Activated CD4-positive, alpha-beta T cell treated with anti-CD3 and anti-CD28 coated beads for 4 hours (primary cell): ENCODE data around the gene BMP4.

ENCODE experiments used
- DNase-seq, 2 donors: peaks; one replicate each; pipeline ENCODE4 v3.0.0-alpha.2; 2020

BMP4 gene

GRCh38 chr14:53963320-53964227, 6.9 kb upstream of the BMP4 start:
- no peak for DNase-seq

- no peak for DNase-seq
Measured at GRCh38 chr14:53962953-53963319, 6.3 kb upstream of the BMP4 start.

DNA sequence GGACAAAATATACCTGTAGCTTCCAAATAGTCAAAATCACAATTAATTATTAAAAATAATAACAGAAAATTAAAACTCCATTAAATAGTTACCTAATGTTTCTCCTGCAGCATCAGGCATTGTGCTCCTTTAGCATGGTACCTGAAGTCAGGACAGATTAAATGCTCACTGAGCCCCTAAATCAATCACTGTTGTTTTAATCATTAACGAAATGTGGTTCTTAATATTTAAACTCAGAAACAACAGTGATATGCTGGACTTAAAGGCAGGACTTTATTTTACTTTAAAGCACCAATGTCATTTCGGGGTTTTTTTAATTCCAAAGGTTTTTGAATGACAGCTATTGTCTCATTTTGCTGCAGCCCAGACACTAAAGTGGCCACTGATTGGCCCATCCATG, 2.0 kb upstream of the BMP4 start:
- no peak for DNase-seq

GRCh38 chr14:53957739-53958138, 1.1 kb upstream of the BMP4 start:
- no peak for DNase-seq

- DNase-seq = no peak
Measured at GRCh38 chr14:53955671-53956426, 776 bp downstream of the BMP4 start.

GRCh38 chr14:53955229-53955556, 1.4 kb downstream of the BMP4 start:
- DNase-seq = no peak

DNA sequence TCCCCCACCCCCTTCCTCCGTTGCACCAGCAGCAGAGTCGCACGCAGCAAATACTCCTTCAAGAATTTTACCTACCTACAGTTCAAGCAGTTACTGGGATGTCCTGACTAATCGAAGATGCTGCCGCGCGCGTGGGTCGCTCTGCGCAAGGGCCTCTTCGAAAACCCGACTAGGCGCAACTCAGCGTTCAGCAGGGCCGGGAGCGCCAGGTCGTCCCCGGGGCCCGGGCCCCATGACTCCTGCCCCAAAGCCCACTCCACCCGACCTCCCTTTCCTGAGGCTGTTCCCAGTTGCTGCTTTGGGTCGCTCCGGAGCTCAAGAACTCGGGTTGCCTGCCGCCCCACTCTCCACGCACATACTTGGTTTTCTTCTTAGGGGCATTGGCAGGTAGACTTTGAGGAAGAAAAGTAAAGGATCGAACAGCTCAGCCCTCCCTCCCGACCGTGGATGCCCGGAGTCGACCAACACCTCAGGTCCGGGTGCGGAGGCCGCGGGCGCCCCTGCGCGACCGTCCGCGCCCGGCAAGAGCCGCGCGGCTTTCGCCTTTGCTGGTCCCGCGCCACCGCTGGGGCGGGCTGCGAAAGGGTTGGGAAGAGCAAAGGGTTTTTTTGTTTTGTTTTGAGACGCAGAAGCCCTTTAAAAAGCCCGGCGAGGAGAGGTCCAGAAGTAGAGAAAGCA, 1.9 kb downstream of the BMP4 start:
- no peak for DNase-seq

GRCh38 chr14:53953828-53954550, 2.6 kb downstream of the BMP4 start:
- DNase-seq = no peak

DNA sequence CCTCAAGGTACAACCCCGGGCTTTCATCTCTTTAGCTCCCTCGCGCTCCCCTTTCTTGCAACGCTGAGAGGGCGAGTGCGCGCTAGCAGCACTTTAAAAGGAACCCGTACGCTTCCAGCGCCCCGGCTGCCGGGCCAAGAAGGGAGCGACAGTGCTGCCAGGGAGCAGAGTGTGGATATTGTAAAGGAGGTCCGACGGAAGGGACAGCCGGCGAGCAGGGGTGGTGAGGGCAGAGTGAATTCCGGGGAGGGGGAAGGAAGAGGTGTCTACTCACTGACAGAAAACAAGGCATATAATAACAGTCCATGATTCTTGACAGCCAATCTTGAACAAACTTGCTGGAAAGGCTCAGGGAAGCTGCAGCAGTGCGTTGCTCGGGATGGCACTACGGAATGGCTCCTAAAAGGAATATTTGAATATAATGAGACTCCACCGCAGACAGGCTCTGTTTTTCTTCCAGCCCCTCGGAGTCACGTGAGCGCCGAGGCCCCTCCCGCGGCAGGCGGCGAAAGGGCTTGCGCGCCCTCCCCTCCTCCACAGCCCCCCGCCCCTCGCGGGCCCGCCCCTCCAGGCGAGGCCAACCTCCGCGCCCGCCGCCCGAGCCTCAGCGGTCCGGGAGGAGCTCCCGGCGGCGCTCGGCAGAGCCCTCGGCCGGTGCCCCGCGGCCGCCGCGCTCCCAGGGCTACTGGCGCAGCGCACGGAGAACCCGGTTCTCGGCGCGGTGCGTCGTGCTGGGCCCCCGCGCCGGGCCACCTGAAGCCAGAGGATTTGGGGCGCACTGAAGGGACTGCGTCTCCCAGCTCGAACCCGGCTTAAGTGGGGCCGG, 3.4 kb downstream of the BMP4 start:
- no peak for DNase-seq

GRCh38 chr14:53952533-53952932, 4.1 kb downstream of the BMP4 start:
- DNase-seq = no peak

GRCh38 chr14:53951627-53952303, 4.9 kb downstream of the BMP4 start:
- DNase-seq = no peak

DNA sequence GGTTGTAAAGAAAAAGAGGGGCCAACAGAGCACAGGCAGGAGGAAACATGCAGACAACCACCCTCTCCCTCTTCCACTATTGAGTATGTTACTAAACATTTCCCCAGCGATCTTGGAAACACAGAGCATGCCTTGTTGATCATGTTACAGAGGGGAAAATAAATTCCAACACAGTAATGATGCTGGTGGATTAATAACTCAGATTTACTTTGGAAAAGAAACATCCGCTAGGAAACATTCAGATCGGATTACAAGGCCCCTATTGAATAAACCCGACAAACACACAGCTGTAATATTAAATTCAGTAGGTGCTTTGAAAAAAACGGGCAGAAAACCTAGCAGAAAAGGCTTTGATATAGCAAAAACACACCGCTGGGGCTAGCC, 5.4 kb downstream of the BMP4 start:
- DNase-seq = no peak

- DNase-seq = no peak
Measured at GRCh38 chr14:53950031-53950793, 6.4 kb downstream of the BMP4 start.

- no peak for DNase-seq
Measured at GRCh38 chr14:53949201-53949600, 7.4 kb downstream of the BMP4 start.

GRCh38 chr14:53948205-53948884, 8.3 kb downstream of the BMP4 start:
- DNase-seq = no peak

DNA sequence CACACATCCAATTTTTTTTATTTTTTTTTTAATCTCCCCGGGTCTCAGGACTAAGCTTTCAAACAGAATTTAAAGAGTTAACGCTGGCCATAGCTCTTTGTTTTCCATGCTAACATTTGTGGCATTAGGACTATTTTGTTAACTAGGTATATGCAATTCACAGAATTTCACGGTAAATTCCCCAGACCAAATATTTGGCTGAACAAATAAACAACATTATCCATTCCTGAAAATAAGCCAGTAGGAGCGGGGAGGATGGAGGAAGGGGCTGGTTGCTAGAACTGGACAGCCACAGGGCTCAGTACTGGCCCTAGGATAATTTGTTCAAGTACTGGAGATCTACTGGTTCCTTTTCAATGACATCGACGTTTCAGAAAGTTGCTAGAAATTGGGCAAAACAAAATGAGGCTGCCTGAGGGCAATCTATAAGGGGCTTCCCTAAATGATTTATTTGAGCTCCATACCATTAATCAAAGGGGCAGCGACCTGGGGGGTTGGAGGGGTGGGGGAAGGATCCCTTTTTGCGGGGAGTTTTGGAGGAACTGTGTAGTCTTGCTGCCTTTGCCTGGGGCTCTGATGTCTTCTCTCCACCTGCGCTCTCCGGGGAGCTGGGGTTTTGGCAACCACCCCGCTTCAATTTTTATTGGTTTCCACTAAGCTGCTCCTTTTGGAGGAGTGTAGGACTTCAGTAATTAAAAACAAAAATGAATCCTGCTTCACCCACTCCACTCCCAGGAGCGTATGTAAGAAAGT, 9.0 kb downstream of the BMP4 start:
- no peak for DNase-seq

GRCh38 chr14:53947094-53947445, 9.6 kb downstream of the BMP4 start:
- DNase-seq = no peak

DNA sequence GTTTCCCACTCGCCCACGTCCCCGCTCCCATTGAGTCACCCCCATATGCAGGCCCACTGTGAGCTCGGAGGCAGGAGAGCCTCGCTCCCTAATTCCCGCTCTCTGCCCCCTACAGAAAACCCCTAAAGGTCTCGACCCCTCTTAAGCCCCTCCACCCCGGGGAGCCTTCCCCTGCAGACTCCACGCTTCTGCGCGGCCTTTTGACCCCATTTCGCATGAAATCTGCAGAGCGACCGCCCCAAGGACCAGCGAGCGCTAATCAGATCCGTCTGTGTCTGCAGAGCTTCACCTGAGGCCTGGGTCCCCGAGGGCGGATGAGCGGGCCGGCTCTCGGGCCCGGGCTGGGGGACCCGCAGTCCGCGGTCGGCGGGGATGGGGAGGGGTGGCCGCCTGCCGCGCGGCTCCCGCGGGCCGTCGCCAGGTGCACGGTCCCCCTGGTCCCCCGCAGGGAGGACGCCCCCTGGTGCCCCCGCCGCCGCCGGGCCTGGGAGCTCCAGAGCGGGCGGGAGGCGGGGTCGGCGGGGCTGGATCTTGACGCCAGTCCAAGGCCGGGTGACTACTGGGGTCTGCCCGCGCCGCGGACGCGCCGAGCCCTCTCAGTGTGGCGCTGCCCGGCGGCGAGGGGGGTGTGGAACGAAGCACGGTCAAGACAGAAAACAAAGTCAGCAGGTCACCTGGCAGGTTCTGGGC, 10.1 kb downstream of the BMP4 start:
- no peak for DNase-seq

- DNase-seq = no peak
Measured at GRCh38 chr14:53946071-53946403, 10.6 kb downstream of the BMP4 start.
